Activated gamma-delta T cell treated with anti-CD3 and anti-CD28 coated beads, Interleukin-2, amount 50 U/mL, for 16 hours (primary cell): ENCODE measurements around the gene SNUPN.
A peak's percentile ranks its signal among the peaks of the same experiment; 100 is the strongest.

Experiments
- DNase-seq: peaks from one replicate; pipeline ENCODE4 v3.0.0-alpha.2; 2020; ENCODE audit warnings: low read depth

The SNUPN gene

GRCh38 chr15:75625542-75626347 lies at the start of gene SNUPN:
Gene SNUPN (minus strand): TSS chr15:75625725. CDS start chr15:75621051, 4,674 bp downstream.
- peak; percentile 91 for DNase-seq

DNA sequence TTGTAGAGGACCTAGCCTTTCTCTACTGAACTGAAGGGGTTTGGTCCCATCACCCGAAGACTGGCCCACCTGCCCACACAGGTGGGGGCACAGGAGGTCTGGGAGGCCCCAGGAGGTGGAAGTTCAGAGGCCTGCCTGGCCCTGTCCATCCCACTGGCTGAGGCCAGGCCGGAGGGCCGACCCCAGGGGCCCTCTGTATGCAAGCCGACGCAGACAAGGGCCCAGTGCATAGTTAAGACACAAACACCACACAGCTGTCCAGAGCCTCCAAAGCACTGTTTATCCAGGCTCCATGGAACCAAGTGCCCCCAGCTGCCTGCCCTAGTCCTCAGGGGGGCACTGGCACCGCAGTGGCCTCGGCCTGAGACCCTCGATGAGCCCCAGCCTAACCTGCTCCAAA lies 48.8 kb upstream of the SNUPN start:
- DNase-seq, result no peak

DNA sequence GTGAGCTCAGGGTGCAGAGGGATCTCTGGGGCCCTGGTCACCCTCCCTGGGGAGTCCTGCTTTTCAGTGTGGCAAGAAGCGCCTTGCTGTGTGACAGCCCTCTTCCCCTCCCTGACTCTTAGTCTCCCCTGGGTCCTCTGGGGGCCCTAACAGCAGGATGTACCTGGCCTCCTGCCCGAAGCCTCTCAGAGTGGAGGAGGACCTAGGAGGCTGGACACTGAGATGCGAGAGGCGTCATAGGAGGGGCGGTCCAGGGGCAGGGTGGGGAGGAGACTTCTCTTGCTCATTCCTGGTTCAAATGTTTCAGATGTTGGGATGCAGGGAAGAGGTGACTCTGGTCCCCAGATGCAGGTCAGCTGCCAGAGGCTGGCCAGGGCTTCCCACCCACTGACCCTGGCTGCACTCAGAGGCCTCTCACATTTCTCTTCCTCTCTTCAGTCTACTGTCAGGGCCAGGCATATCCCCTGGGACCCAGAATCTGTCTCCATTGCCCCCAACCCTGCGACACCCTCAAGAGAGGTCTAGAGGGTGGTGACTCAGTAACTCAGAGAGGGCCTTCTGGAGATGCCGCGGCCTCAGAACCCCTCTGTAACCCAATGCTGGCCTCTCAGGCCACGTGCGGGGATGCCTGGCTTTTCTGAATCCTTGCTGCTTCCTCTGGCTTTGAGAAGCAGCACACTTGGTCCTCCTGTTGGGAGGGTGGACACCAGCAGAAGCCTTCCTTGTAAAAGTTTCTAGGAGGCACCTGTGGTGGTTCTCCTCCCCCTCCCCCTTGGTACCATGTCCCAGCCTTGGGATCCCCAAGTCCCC lies 48.1 kb upstream of the SNUPN start:
- DNase-seq, result no peak

DNA sequence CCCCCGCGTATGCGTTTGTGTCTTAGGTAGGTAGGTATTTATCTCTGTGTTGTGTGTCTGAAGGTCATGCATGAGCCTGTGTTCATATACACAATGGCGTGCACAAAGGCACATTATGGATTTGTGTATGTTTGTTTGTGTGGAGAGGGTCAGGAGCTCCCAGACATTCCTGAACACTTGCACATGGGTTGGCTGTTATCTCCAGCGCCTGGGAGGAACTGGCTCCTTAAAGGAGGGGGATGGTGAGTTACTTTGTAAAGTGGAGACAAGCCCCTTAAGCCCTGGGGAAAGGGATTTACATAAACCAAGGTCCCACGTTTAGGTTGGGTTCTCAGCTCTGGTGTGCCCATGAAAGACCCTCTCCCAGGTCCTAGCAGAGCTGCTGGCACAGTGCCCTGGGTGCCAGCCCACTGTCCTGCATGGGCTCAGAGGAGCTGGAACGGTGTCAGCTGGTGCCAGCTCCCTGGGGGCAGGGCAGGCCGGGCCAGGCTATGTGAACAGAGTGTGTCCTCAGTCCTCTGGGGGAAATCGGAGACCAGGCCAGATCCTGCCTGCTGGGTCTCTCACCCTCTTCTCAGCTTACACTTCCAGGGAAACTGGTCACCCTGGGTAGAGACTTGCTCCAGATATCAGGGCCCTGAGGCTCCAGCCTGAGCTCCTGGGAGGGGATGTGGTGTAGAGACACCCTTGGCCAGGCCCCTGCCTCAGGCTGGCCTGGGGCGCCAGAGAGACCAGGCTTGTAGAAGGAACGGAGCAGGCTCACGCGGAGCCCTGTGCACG lies 47.3 kb upstream of the SNUPN start:
- no peak for DNase-seq

GRCh38 chr15:75671730-75672602 lies 46.4 kb upstream of the SNUPN start:
- no peak for DNase-seq

DNA sequence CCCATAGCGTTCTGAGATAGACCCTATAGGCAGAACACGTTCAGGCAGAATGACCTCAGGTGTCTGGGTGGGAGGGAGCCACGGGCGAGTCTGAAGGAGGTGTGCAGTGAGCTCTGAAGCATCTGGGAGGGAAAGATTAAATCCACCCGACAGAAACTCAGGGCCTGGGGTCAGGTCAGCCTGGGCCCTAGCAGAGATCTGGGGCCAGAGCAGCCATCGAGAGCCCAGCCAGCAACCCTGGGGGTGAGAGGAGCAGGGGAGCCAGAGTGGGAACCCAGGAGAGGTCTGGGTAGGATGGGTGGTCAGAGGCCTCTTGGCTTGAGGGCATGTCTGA lies 44.3 kb upstream of the SNUPN start:
- no peak for DNase-seq

GRCh38 chr15:75669191-75669878 lies 43.8 kb upstream of the SNUPN start:
- DNase-seq, result no peak

DNA sequence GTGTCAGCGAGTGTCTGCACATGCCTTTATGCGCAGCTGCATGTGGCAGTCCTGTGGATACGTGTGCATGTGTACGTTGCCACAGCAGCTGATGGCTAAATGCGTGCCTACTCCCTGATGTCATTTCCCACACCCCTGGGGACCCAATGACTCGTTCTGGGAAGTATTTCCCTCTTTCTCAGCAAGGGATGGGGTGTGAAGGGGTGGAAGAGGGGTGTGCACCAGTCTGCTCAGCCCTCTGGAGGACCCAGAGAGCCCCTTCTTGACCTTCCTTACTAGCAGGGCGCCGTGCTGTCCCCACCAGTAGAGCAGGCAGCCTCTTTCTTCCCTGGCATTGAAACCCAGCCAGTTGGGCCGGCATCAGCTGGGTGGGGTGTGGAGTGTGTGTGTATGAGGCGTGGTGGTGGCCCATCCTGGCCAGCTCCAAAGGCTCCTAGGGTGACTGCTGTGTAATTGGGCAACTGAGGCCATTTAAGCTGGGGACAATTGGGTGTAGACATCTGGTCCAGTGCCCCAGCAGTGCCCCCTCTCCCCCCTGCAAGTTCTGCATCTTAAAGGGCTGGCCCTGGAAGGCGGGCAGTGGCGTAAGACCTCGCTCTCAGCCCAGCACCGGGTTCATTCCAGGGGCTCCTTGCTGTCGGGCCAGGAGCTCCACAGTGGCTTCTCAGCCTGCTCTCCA lies 41.4 kb upstream of the SNUPN start:
- DNase-seq, result no peak

GRCh38 chr15:75663931-75664421 lies 38.5 kb upstream of the SNUPN start:
- no peak for DNase-seq

- no peak for DNase-seq
Measured at GRCh38 chr15:75662823-75663519, 37.4 kb upstream of the SNUPN start.

DNA sequence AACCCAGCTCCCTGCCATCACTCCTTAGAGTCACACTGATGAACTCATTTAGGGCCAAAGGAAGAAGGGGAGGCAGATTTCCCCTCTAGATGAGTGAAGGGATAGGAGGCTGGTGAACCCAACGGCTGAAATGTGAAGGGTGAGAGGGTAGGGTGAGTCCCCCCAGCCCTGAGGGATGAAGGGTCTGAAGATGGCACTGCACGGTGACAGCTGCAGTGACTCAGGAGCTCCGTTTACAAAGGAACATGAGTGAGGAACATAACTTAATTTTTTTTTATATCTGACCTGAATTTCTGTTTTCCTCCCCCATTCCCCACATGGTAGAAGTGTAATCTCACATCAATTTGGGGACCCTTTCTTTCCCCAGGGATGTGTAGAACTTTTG lies 36.2 kb upstream of the SNUPN start:
- DNase-seq, result no peak

GRCh38 chr15:75661100-75661755 lies 35.7 kb upstream of the SNUPN start:
- DNase-seq, result no peak

DNA sequence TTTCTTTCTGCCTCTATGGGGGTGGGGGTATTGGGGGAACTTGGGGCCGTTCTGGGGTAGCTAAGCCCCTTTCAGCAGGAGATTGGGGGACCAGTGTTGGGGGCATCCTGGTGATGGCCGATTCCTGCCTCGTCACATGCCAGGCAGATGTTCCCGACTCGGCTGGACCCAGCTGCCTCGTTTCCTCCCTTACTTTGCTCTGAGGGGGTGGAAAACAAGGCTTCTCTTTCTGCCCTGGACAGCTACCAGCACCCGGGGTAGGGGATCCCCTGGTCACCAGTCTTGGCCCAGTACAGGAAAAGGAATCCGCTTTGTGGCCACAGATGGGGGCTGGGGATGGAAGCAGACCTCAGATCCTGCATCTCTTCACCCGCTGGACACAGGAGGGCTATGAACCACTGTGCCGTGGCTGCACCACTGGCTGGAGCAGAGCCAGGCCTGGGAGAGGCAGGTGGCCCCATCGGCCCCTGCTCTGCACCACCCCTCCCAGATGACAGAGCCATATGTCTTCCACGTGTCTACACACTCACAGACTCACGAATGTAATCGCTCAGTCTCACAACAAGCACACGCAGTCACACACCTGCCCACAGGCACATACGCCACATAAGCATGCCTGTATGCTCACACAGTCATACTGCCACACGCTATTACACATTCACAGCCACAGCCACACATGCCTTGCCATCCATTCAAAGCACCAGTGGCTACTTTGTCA lies 34.6 kb upstream of the SNUPN start:
- DNase-seq, result no peak

GRCh38 chr15:75659141-75659771 lies 33.7 kb upstream of the SNUPN start:
- no peak for DNase-seq

DNA sequence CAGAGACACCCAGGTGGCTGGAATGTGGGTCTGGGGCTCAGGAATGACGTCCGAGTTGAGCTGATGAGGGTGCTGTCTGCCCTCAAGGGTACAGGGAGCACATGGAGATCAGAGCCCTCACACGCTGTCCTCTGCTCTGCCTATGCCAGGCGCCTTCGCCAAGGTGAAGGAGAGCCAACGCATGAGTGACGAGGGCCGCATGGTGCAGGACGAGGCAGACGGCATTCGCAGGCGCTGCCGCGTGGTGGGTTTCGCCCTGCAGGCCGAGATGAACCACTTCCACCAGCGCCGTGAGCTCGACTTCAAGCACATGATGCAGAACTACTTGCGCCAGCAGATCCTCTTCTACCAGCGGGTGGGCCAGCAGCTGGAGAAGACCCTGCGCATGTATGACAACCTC lies 31.3 kb upstream of the SNUPN start:
- no peak for DNase-seq

GRCh38 chr15:75656331-75656730 lies 30.8 kb upstream of the SNUPN start:
- no peak for DNase-seq

DNA sequence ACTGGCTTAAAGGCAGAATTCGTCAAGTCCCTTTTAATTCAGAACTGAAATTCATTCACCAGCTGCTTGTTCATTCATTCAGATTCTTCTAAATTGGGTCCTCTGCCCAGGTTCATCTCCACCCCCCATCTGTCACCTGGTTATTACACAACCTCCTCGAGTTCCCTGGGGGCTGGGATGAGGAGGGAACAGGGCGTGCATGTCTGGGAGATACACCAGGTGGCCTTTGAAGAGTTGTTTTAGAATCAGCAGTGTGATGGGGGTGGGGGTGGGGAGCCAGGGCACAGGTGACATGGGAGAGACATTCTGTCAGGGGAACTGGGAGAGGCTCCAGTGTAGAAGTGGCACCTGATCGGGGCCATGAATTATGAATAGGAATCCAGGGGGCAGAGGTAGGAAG lies 30.4 kb upstream of the SNUPN start:
- DNase-seq, result no peak
